ENCODE data around the gene GSDMA.

GRCh38 chr17:39988206-39988810 lies 25.5 kb downstream of the GSDMA start:
- TF ChIP-seq, protein P1, sequence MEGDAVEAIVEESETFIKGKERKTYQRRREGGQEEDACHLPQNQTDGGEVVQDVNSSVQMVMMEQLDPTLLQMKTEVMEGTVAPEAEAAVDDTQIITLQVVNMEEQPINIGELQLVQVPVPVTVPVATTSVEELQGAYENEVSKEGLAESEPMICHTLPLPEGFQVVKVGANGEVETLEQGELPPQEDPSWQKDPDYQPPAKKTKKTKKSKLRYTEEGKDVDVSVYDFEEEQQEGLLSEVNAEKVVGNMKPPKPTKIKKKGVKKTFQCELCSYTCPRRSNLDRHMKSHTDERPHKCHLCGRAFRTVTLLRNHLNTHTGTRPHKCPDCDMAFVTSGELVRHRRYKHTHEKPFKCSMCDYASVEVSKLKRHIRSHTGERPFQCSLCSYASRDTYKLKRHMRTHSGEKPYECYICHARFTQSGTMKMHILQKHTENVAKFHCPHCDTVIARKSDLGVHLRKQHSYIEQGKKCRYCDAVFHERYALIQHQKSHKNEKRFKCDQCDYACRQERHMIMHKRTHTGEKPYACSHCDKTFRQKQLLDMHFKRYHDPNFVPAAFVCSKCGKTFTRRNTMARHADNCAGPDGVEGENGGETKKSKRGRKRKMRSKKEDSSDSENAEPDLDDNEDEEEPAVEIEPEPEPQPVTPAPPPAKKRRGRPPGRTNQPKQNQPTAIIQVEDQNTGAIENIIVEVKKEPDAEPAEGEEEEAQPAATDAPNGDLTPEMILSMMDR (IDR thresholded peaks at IDR 0.05), result no peak
- no peak for TF ChIP-seq POLR2A (IDR thresholded peaks at IDR 0.05)
